Renal cortical epithelial cell (primary cell): ENCODE measurements around the gene ZNF155. TPM values are rescaled to one million over a fixed set of nuclear protein-coding genes. Genes with fewer than 3 reads are reported as not detected.
A peak's percentile ranks its signal among the peaks of the same experiment; 100 is the strongest.
"Not testable (repeated sequence)": the region's sequence is repeated elsewhere in the genome, so short reads cannot be mapped to it uniquely, and the experiment has no call there.

Source experiments
- DNase-seq: peaks from one replicate; pipeline ENCODE4 v3.0.0-alpha.2; 2011; ENCODE audit warnings: low read depth
- total RNA-seq: library from RNA; depleted of rRNA; stranded (reverse); fragments of >200 nt; gene quantifications from 2 replicates; pipeline ENCODE4 v1.2.3, GENCODE V29; 2014

Gene ZNF155
- 7.6 and 11.9 TPM in 2 replicates for total RNA-seq

GRCh38 chr19:43983912-43984686 lies at the start of gene ZNF155:
ZNF155 (plus strand) TSS chr19:43984188; CDS start chr19:43988544, 4,356 bp downstream.
- peak; percentile 96 for DNase-seq

- peak; percentile 82 for DNase-seq
These were observed 48.8 kb upstream of the ZNF155 start, which contains the start of gene ZNF45 for GRCh38 chr19:43934985-43935708. ZNF45 (minus strand) TSS chr19:43935282; CDS start chr19:43922185, 13,097 bp downstream.

GRCh38 chr19:43936188-43936587 lies 47.8 kb upstream of the ZNF155 start:
- no peak for DNase-seq

DNA sequence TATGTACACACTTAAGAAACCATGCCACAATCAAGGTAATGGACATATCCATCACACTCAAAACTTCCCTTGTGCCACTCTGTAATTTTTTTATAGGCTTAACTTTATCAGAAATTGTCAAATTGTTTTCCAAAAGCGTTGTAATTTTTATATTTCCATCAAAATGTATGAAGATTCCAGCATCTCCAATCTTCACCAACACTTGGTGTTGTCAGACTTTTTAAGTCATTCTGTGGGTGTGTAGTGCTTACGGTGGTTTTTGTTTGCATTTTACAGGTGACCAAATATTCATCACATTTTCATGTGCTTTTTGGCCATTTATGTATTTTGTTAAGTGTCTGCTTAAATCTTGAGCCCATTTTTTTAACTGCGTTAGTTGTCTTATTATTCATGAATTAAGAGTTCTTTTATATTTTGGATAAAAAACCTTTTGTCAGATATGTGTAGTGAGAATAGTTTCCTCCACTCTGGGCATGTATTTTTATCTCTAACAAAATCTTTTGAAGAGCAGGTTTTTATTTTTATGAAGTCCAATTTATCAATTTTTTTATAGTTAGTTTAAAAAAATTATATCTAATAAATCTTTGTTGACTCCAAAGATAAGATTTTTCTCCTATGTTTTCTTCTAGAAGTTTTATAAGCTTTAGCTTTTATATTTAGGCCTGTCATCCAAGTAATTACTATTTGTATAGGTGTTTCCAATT lies 44.3 kb upstream of the ZNF155 start:
- no peak for DNase-seq

- no peak for DNase-seq
These were observed 43.3 kb upstream of the ZNF155 start for GRCh38 chr19:43940719-43941118.

GRCh38 chr19:43941209-43941608 lies 42.8 kb upstream of the ZNF155 start:
- DNase-seq: no peak

DNA sequence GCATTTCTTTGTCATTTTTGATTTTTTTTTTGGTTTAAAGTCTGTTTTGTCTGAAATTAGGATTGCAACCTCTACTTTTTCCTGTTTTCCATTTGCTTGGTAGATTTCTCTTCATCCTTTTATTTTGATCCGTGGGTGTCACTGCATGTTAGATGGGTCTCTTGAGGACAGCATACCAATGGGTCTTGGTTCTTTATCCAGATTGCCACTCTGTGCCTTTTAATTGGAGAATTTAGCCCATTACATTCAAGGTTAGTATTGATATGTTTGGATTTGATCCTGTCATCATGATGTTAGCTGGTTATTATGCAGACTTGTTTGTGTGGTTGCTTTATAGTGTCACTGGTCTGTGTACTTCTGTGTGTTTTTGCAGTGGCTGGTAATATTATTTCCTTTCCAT lies 36.6 kb upstream of the ZNF155 start:
- not testable (repeated sequence) for DNase-seq

- not testable (repeated sequence) for DNase-seq
These were observed 34.2 kb upstream of the ZNF155 start for GRCh38 chr19:43949803-43950202.

GRCh38 chr19:43950834-43951645 lies 32.9 kb upstream of the ZNF155 start, which contains the start of gene ZNF221:
ZNF221 (plus strand) TSS chr19:43951228; CDS start chr19:43962727, 11,499 bp downstream.
- DNase-seq: peak; percentile 99

GRCh38 chr19:43956827-43957226 lies 27.2 kb upstream of the ZNF155 start:
- no peak for DNase-seq

DNA sequence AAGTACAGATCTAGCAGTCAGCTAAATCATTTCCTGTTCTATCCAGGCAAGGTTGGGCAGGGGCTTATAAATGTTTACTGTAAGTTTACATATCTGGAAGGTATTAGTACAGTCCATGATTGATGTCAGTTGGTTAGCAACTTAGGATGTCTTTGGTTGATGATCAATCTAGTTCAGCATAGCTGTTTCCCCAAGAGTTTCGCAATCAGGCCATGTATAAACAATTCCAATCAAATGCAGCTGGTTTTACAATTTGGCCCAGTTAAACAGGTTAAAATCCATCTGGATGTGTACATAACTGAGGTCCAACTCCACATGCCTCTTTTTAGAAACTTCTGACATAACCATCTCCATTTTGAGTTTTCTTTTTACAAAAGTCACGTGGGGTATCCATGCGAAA lies 26.1 kb upstream of the ZNF155 start:
- DNase-seq: peak; percentile 55

- no peak for DNase-seq
These were observed 23.6 kb upstream of the ZNF155 start for GRCh38 chr19:43960411-43960810.

DNA sequence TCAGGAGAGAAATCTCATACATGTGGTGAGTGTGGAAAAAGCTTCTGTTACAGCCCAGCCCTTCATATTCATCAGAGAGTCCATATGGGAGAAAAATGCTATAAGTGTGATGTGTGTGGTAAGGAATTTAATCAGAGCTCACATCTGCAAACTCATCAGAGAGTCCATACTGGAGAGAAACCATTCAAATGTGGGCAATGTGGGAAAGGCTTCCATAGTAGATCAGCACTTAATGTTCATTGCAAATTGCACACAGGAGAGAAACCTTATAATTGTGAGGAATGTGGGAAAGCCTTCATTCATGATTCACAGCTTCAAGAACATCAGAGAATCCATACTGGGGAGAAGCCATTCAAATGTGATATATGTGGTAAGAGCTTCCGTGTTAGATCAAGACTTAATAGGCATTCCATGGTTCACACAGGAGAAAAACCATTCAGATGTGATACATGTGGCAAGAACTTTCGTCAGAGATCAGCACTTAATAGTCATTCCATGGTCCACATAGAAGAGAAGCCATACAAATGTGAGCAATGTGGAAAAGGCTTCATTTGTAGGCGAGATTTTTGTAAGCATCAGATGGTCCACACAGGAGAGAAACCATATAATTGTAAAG lies 17.8 kb upstream of the ZNF155 start:
- no peak for DNase-seq

- DNase-seq: no peak
These were observed 7.3 kb upstream of the ZNF155 start for GRCh38 chr19:43976732-43977131.

GRCh38 chr19:43983544-43983911 lies 460 bp upstream of the ZNF155 start:
- no peak for DNase-seq

DNA sequence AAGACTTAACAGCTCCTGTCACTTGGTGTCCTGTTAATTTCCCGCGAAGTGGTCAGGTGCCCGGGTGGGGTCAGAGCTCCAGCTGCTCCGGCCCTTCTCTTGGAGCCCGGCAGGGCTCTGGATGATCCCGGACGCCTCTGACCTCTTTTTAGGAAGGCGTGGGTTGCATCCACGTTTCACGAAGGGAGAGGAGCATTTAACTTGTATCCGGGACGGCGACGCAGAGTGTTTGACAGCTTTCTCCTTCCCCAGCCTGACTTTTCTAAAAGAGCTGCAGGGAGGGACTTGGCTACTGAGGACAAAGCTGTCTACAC lies 656 bp downstream of the ZNF155 start:
- no peak for DNase-seq

DNA sequence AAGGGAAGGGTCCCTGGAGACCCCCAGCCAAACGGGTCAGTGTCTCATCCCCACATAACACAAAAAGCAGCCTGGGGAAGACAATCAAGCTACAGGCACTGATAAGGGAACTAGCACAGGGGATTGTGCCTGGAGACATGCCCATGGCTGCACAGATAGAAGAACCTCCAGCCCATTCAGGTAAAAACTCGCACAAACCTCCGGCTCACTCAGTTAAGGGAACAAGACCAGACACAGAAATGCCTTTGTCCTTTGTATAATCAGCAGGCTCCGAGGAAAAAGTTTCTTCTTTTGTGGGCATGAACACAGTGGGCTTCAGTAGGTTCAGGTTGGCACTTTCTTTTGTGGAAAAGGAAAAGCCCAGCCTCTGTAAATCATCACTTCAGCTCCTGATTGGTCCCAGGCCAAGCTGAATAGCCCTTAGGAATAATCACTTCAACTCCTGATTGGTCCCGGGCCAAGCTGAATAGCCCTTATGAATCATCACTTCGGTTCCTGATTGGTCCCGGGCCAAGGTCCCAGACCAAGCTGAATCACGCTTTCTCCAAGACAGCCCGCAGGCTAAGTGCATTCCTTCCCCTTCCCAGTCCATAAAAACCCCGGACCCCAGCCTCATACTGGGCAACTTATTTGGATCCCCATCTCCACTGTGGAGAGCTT lies 13.8 kb downstream of the ZNF155 start:
- DNase-seq: no peak

- DNase-seq: no peak
These were observed 18.2 kb downstream of the ZNF155 start for GRCh38 chr19:44002212-44002565.

GRCh38 chr19:44002566-44003460 lies 18.8 kb downstream of the ZNF155 start, which contains the start of gene ZNF230:
ZNF230 (plus strand) TSS chr19:44002957; CDS start chr19:44007079, 4,122 bp downstream.
- DNase-seq: peak; percentile 95
